ENCODE measurements around the gene RPS6KA5. TPM values are rescaled to one million over a fixed set of nuclear protein-coding genes. Genes with fewer than 3 reads are reported as not detected.

RPS6KA5 gene
- total and polyA plus RNA-seq, 7 experiments from 2014 or later = 17.7 to 43.5 (median 34.1) TPM

DNA sequence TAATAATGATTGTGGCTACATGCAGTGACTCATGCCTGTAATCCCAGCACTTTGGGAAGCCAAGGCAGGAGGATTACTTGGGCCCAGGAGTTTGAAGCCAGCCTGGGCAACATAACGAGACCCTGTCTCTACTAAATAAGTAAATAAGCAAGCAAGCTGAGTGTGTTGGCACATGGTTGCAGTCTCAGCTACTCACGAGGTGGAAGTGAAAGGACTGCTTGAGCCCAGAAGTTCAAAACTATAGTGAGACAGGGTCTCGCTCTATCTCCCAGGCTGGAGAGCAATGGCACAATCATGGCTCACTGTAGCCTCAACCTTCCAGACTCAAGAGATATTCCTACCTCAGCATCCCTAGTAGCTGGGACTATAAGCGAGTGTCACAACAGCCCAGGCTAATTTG, 64.7 kb downstream of the RPS6KA5 start:
- Mint-ChIP-seq H3K27ac (no peak overlapping the region), H3K9me3 (no peaks in the 10 kb centered on the region), H3K4me3 (no peak overlapping the region), H3K27me3 (no peaks in the 10 kb centered on the region), H3K4me1 (peaks cover 0 to 37% (median 4%) of the 10 kb centered on the region in 7 donors), H3K36me3 (peaks cover 0 to 56% (median 38%) of the 10 kb centered on the region in 5 donors)
- Histone ChIP-seq H3K36me3 (ENCODE audit: control insufficient read depth in 2 of 3, insufficient read depth in 3 of 3, low read length in 3 of 3) (peaks cover 0 to 4% (median 0%) of the 10 kb centered on the region in 3 experiments), H3K27me3 (ENCODE audit: control insufficient read depth in 2 of 2, insufficient read depth in 2 of 2, low read length in 2 of 2) (no peaks in the 10 kb centered on the region), H3K4me1 (ENCODE audit: control insufficient read depth in 2 of 2, insufficient read depth in 2 of 2, low read length in 2 of 2) (no peaks in the 10 kb centered on the region), H3K9me3 (ENCODE audit: control insufficient read depth in 2 of 3, low read length in 3 of 3) (no peaks in the 10 kb centered on the region), H3K4me3 (ENCODE audit: low read length) (no peak overlapping the region), H3K27ac (ENCODE audit: low read depth, low read length) (no peak overlapping the region)
- ATAC-seq = no peak
- intact Hi-C loops (cut with micrococcal nuclease) = no loop called here
- POLR2A ChIA-PET = no interaction called here
- no peak for DNase-seq
- CTCF ChIA-PET = no interaction called here

DNA sequence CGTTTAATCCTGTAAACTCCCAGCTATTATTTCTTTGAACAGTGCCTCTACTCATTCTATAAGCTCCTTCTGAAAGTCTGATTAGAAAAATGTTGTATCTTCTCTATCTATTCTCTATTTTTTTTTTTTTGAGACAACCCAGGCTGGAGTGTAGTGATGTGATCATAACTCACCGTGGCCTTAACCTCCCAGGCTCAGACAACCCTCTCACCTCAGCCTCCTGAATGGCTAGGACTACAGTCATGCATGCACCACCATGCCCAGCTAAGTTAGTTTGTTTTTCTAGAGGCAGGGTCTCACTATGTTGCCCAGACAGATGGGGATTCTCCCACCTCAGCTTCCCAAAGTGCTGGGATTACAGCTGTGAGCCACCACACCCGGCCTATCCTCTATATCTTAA, 66.6 kb downstream of the RPS6KA5 start:
- no peaks in the 10 kb centered on the region for H3K27me3 ChIP-seq (ENCODE audit: control insufficient read depth in 2 of 2, insufficient read depth in 2 of 2, low read length in 2 of 2)
- intact Hi-C loops (cut with micrococcal nuclease) = no loop called here
- peak overlapping the region in 1 of 9 donors; percentile 8 for H3K27ac Mint-ChIP-seq
- H3K27me3 Mint-ChIP-seq = no peaks in the 10 kb centered on the region
- H3K4me1 ChIP-seq (ENCODE audit: control insufficient read depth in 2 of 2, insufficient read depth in 2 of 2, low read length in 2 of 2) = no peaks in the 10 kb centered on the region
- H3K36me3 Mint-ChIP-seq = peaks cover 0 to 62% (median 43%) of the 10 kb centered on the region in 5 donors
- peaks cover 0 to 4% (median 0%) of the 10 kb centered on the region in 3 experiments for H3K36me3 ChIP-seq (ENCODE audit: control insufficient read depth in 2 of 3, insufficient read depth in 3 of 3, low read length in 3 of 3)
- H3K9me3 Mint-ChIP-seq = peaks cover 0 to 3% (median 0%) of the 10 kb centered on the region in 11 donors
- H3K4me1 Mint-ChIP-seq = peaks cover 0 to 36% (median 5%) of the 10 kb centered on the region in 7 donors
- CTCF ChIA-PET = interaction anchor here (0.6 kb wide), 1 partner anchor 10 kb away, joined by 4 read pairs; no protein-coding TSS in a partner anchor
- H3K9me3 ChIP-seq (ENCODE audit: control insufficient read depth in 2 of 3, low read length in 3 of 3) = no peaks in the 10 kb centered on the region
- POLR2A ChIA-PET = no interaction called here
- no peak overlapping the region for H3K4me3 ChIP-seq (ENCODE audit: low read length)
- H3K4me3 Mint-ChIP-seq = no peak overlapping the region
- no peak for DNase-seq
- H3K27ac ChIP-seq (ENCODE audit: low read depth, low read length) = no peak overlapping the region
- ATAC-seq = no peak

DNA sequence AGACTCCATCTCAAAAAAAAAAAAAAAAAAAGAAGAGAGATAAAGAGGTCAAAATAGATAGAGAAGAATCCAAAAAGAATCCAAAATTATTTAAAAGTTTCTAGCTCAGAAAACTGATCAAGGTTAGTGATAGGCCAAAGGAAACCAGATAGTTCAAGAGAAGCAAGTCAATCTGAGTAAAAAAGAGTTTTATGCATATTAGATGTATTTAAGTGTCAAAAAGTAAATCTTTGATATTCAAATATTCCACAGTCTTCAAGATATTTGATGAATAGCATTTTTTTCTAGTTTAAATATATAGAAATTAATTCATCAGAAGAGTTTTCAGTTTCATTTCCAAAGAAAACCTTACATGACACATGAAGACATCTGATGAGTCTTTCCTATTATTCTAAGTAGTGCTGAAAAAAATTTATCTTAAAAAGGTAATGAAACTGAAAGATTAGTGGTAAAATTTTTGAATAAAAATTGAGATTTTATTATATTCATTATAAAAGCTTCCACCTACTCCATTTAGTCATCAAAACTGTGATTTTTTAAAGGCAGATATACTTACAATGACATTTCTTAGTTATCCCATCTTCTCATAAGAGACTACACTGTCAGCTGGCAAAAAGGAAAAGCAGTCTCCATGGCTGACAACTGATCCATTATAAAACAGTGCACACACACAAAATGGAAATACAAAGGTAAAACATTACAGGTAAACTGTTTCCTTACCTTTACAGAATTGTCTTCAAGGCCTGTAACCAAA, 68.6 kb downstream of the RPS6KA5 start:
- intact Hi-C loops (cut with micrococcal nuclease) = no loop called here
- ATAC-seq (no peak), DNase-seq (no peak)
- H3K4me1 ChIP-seq (ENCODE audit: control insufficient read depth in 2 of 2, insufficient read depth in 2 of 2, low read length in 2 of 2) = no peaks in the 10 kb centered on the region
- Mint-ChIP-seq H3K4me3 (peak overlapping the region in 1 of 10 donors; percentile 20), H3K4me1 (peaks cover under 1 to 42% (median 5%) of the 10 kb centered on the region in 7 donors), H3K9me3 (peaks cover 0 to 3% (median 0%) of the 10 kb centered on the region in 11 donors), H3K36me3 (peaks cover 0 to 66% (median 39%) of the 10 kb centered on the region in 5 donors), H3K27ac (peak overlapping the region in 1 of 9 donors; percentile 38), H3K27me3 (no peaks in the 10 kb centered on the region)
- no peak overlapping the region for H3K4me3 ChIP-seq (ENCODE audit: low read length)
- no peaks in the 10 kb centered on the region for H3K27me3 ChIP-seq (ENCODE audit: control insufficient read depth in 2 of 2, insufficient read depth in 2 of 2, low read length in 2 of 2)
- H3K9me3 ChIP-seq (ENCODE audit: control insufficient read depth in 2 of 3, low read length in 3 of 3) = no peaks in the 10 kb centered on the region
- no peak overlapping the region for H3K27ac ChIP-seq (ENCODE audit: low read depth, low read length)
- ChIA-PET POLR2A (interaction anchor here (0.6 kb wide), 2 partner anchors 49 to 156 kb away, joined by 3 to 4 read pairs; no protein-coding TSS in a partner anchor), CTCF (no interaction called here)
- H3K36me3 ChIP-seq (ENCODE audit: control insufficient read depth in 2 of 3, insufficient read depth in 3 of 3, low read length in 3 of 3) = no peaks in the 10 kb centered on the region

GRCh38 chr14:90990141-90990540, 70.3 kb downstream of the RPS6KA5 start:
- H3K36me3 Mint-ChIP-seq = peaks cover 0 to 59% (median 39%) of the 10 kb centered on the region in 5 donors
- POLR2A ChIA-PET = no interaction called here
- H3K27ac Mint-ChIP-seq = peak overlapping the region in 1 of 9 donors; percentile 14

GRCh38 chr14:90987140-90987539, 73.3 kb downstream of the RPS6KA5 start:
- Mint-ChIP-seq H3K36me3 (peaks cover 0 to 46% (median 28%) of the 10 kb centered on the region in 5 donors), H3K4me3 (no peak overlapping the region), H3K9me3 (peaks cover 0 to 3% (median 0%) of the 10 kb centered on the region in 11 donors), H3K4me1 (peaks cover 5 to 47% (median 8%) of the 10 kb centered on the region in 7 donors), H3K27me3 (no peaks in the 10 kb centered on the region), H3K27ac (peak overlapping the region in 1 of 9 donors; percentile 46)
- DNase-seq (no peak), ATAC-seq (no peak)
- Histone ChIP-seq H3K36me3 (ENCODE audit: control insufficient read depth in 2 of 3, insufficient read depth in 3 of 3, low read length in 3 of 3) (no peaks in the 10 kb centered on the region), H3K27me3 (ENCODE audit: control insufficient read depth in 2 of 2, insufficient read depth in 2 of 2, low read length in 2 of 2) (no peaks in the 10 kb centered on the region), H3K4me3 (ENCODE audit: low read length) (no peak overlapping the region), H3K9me3 (ENCODE audit: control insufficient read depth in 2 of 3, low read length in 3 of 3) (no peaks in the 10 kb centered on the region), H3K27ac (ENCODE audit: low read depth, low read length) (no peak overlapping the region), H3K4me1 (ENCODE audit: control insufficient read depth in 2 of 2, insufficient read depth in 2 of 2, low read length in 2 of 2) (no peaks in the 10 kb centered on the region)
- CTCF ChIA-PET = interaction anchor here (1.0 kb wide), 1 partner anchor 185 kb away, joined by 4 read pairs; no protein-coding TSS in a partner anchor
- intact Hi-C loops (cut with micrococcal nuclease) = loop anchor here in 1 of 2 donors (5.0 kb wide), 1 partner anchor 35 kb away; no protein-coding TSS in a partner anchor
- POLR2A ChIA-PET = no interaction called here

More at GRCh38 chr14:90990141-90990540, 70.3 kb downstream of the RPS6KA5 start:
- no peaks in the 10 kb centered on the region for H3K9me3 ChIP-seq (ENCODE audit: control insufficient read depth in 2 of 3, low read length in 3 of 3)
- Mint-ChIP-seq H3K9me3 (peaks cover 0 to 3% (median 0%) of the 10 kb centered on the region in 11 donors), H3K4me3 (no peak overlapping the region), H3K4me1 (peaks cover 5 to 51% (median 8%) of the 10 kb centered on the region in 7 donors), H3K27me3 (no peaks in the 10 kb centered on the region)
- H3K4me1 ChIP-seq (ENCODE audit: control insufficient read depth in 2 of 2, insufficient read depth in 2 of 2, low read length in 2 of 2) = no peaks in the 10 kb centered on the region
- ATAC-seq (no peak), DNase-seq (no peak)
- no peak overlapping the region for H3K4me3 ChIP-seq (ENCODE audit: low read length)
- intact Hi-C loops (cut with micrococcal nuclease) = no loop called here
- no peak overlapping the region for H3K27ac ChIP-seq (ENCODE audit: low read depth, low read length)
- H3K36me3 ChIP-seq (ENCODE audit: control insufficient read depth in 2 of 3, insufficient read depth in 3 of 3, low read length in 3 of 3) = no peaks in the 10 kb centered on the region
- no peaks in the 10 kb centered on the region for H3K27me3 ChIP-seq (ENCODE audit: control insufficient read depth in 2 of 2, insufficient read depth in 2 of 2, low read length in 2 of 2)
- CTCF ChIA-PET = no interaction called here

GRCh38 chr14:90986510-90986909, 73.9 kb downstream of the RPS6KA5 start:
- no peak overlapping the region for H3K27ac ChIP-seq (ENCODE audit: low read depth, low read length)
- intact Hi-C loops (cut with micrococcal nuclease) = loop anchor here (1.0 to 5.0 kb wide), 2 partner anchors 36 to 187 kb away; no protein-coding TSS in a partner anchor

More at GRCh38 chr14:90986510-90986909, 73.9 kb downstream of the RPS6KA5 start:
- ChIA-PET CTCF (no interaction called here), POLR2A (no interaction called here)
- Histone ChIP-seq H3K36me3 (ENCODE audit: control insufficient read depth in 2 of 3, insufficient read depth in 3 of 3, low read length in 3 of 3) (no peaks in the 10 kb centered on the region), H3K4me1 (ENCODE audit: control insufficient read depth in 2 of 2, insufficient read depth in 2 of 2, low read length in 2 of 2) (no peaks in the 10 kb centered on the region), H3K9me3 (ENCODE audit: control insufficient read depth in 2 of 3, low read length in 3 of 3) (no peaks in the 10 kb centered on the region), H3K4me3 (ENCODE audit: low read length) (no peak overlapping the region), H3K27me3 (ENCODE audit: control insufficient read depth in 2 of 2, insufficient read depth in 2 of 2, low read length in 2 of 2) (no peaks in the 10 kb centered on the region)
- H3K27me3 Mint-ChIP-seq = no peaks in the 10 kb centered on the region
- H3K9me3 Mint-ChIP-seq = peaks cover 0 to 3% (median 0%) of the 10 kb centered on the region in 11 donors
- H3K4me1 Mint-ChIP-seq = peaks cover 4 to 43% (median 9%) of the 10 kb centered on the region in 7 donors
- ATAC-seq = no peak
- peaks cover 0 to 43% (median 25%) of the 10 kb centered on the region in 5 donors for H3K36me3 Mint-ChIP-seq
- H3K27ac Mint-ChIP-seq = peak overlapping the region in 1 of 9 donors; percentile 46
- no peak for DNase-seq
- no peak overlapping the region for H3K4me3 Mint-ChIP-seq

All from naive thymus-derived CD4-positive, alpha-beta T cell (primary cell).